CD4-positive, alpha-beta T cell treated with Interleukin-15 for 4 hours (primary cell): Measurements from ENCODE around the gene CEP85.

Source experiments
- DNase-seq: peaks from one replicate; pipeline ENCODE4 v3.0.0-alpha.2; 2020; ENCODE audit warnings: low spot score

CEP85 gene, protein sequence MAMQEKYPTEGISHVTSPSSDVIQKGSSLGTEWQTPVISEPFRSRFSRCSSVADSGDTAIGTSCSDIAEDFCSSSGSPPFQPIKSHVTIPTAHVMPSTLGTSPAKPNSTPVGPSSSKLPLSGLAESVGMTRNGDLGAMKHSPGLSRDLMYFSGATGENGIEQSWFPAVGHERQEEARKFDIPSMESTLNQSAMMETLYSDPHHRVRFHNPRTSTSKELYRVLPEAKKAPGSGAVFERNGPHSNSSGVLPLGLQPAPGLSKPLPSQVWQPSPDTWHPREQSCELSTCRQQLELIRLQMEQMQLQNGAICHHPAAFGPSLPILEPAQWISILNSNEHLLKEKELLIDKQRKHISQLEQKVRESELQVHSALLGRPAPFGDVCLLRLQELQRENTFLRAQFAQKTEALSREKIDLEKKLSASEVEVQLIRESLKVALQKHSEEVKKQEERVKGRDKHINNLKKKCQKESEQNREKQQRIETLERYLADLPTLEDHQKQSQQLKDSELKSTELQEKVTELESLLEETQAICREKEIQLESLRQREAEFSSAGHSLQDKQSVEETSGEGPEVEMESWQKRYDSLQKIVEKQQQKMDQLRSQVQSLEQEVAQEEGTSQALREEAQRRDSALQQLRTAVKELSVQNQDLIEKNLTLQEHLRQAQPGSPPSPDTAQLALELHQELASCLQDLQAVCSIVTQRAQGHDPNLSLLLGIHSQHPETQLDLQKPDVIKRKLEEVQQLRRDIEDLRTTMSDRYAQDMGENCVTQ

DNA sequence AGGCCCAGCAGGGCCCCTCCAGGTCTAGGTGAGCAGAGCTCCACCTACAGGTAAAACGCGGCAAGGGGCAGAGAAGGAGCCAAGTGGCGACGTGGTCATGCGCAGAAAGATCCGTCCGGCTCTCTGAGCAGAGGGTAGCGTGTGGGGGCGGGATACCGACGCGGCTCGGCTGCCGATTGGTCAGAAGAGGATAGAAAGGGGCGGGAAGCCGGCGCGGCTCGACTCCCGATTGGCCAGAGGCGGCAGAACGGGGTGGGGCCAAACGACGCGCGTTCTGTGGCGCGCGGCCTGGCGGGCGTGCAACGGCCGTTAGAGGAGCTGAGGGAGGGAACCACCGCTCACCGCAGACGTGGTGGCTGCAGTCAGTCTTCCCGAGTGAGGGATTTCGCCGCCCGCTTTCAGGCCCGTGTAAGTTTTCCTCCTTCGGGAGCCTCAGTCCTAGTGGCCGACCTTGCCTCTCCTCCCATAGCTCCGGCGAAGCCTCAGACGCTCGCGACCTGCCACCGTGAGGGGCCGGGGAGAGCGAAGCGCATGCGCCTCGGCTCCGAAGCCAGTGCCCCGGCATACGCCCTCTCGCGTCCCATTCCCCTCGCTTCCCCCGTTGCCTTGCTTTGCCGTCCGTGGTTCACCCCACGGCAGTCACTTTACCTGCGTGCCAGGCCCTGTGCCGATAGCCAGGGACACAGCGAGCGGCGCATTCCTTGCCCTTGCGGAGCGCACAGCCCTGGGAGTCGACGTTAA is at the start of gene CEP85:
TSS of gene CEP85 (plus strand) at position 298 of the 741 bp plus-strand sequence. CDS start 5,584 bp downstream, outside the sequence.
- peak; percentile 98 for DNase-seq

DNA sequence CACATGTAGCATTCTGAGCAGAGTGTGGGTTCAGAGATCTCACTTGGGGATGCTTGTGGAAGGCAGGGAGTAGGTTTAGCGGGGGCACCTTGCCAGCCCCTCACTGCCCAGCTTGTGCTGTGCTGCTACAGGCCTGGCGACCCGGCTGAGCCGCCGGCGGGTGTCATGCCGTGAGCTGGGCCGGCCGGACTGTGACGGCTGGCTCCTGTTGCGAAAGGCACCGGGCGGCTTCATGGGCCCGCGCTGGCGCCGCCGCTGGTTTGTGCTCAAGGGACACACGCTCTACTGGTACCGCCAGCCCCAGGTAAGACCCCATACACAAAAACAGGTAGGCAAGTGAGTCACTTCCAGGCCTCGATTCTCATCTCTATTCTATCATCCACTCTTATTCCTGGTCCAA is 49.1 kb upstream of the CEP85 start:
- DNase-seq: no peak

DNA sequence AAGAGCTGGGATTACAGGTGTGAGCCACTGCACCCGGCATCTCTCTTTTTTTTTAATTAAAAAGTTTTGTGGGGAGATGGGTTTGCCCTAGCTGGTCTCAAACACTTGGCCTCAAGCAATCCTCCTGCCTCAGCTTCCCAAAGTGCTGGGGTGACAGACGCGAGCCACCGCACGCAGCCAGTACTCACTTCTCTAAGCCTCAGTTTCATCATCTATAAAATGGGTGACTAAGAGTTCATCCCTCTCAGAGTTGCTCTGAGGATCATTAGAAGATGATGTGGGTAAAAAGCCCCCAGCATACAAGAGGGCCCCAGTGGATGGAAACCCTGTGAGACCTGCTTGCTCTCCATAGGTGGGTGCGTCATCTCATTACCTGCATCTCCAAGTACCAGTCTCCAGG is 46.1 kb upstream of the CEP85 start:
- DNase-seq: no peak

DNA sequence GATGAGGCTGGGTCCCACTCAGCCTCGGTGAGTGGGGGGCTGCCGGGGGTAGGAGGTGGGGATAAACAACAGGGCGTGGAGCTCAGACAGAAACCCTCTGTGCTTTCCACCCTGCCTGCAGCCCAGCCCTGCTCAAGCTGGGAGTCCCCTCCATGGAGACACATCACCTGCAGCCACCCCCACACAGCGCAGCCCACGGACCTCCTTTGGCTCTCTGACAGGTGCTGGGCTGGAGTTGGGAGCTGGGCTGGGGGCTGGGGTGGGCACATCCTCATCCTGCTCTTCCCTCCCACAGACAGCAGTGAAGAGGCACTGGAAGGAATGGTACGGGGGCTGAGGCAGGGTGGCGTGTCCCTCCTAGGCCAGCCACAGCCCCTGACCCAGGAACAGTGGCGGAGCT is 45.5 kb upstream of the CEP85 start:
- no peak for DNase-seq

DNA sequence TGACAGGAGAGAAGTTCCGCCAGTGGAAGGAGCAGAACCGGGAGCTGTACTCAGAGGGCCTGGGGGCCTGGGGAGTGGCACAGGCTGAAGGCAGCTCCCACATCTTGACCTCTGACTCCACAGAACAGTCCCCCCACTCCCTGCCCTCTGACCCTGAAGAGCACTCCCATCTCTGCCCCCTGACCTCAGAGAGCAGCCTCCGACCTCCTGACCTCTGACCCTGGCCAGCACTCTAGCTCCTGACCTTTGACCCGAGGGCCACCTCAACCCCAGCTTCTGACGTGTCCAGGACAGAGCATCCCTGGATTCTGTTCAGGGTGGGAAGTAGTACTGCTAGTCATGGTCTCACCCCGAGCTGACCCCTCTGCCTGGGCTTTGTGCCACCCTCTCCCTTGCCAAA is 44.7 kb upstream of the CEP85 start:
- DNase-seq: no peak

DNA sequence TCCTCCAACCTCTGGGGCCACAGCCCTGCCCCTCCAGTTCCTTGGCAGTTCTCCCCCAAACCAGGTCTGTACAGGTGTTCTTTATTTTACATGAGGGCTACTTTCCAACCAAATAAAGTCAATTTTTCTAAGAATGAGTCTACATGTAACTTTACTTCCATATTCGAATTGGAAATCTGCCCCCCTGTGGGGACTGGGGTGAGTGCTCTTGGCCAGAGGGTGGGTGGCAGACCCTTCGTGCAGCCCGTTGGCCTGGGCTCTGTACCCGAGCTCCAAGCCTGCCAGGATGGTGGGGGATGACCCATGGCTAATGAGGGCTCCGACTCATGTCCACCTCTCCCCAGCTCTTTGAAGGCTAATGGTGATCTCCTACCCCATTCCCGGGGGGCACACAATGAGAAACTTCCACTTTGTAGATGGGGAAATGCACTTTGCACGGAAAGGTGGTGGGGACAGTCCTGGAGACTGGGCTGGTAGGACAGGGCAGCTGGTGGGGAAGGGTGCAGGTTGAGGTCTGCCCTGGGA is 44.2 kb upstream of the CEP85 start:
- DNase-seq: no peak

DNA sequence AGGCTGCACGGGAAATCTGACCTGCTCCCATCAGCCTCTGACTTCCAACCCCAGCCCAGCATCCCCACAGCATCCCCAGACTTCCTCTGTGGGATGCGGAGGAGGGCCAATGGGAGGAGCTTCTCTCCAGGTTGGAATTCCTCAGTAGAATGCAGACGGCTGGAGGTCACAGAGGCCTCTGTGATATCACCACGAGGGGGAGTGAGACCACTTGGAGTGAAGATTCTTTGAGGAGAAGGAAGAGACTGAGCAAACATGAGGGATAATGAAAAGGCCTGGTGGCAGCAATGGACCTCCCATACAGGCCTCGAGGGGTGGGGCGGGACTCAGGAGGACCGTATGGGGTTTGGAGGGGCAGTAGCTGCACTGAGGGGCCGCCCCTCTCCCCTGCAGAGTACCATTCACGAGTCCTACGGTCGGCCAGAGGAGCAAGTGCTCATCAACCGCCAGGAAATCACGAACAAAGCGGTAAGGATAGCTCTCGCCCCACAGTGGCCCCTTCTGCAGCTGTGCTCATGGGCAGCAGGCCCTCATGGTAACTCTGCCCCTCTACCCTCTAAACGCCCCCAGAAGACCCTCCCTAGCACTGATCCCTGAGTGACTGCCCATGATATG is 43.5 kb upstream of the CEP85 start, which contains the start of gene CATSPER4:
TSS of gene CATSPER4 (plus strand) at position 230 of the 615 bp plus-strand sequence. CDS start at position 256, 26 bp downstream.
- DNase-seq: peak; percentile 34

DNA sequence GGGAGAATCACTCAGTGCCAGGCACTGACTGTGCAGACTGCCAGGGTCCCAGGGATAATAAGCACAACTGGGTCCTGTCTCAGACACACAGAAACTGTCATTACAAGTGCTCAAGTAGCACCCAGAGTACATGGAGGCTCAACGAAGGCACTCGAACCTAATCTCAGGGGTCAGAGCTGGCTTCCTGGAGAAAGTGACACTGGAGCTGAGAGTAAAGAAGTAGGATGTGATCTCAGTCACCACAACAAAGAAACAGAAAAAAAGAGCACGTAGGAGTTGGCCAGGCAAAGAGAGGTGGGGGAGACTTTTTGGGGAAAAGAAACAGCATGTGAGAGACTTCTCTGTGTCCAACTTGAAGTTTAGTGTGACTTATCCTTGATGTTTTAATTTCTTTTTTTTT is 42.3 kb upstream of the CEP85 start:
- no peak for DNase-seq

DNA sequence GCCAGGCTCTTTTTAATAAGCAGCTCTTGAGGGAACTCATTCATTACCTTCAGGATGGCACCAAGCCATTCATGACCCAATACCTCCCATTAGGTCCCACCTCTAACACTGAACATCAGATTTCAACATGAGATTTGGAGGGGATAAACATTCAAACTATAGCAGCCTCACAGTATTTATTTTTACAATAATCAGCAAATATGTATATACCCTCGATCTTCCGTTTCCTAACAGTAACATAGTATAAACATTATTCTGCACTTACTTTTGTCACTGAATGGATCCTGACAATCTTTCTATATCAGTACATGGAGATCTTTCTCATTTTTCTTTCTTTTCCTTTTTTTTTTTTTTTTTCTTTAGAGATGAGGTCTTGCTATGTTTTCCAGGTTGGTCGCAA is 38.2 kb upstream of the CEP85 start:
- DNase-seq: no peak

DNA sequence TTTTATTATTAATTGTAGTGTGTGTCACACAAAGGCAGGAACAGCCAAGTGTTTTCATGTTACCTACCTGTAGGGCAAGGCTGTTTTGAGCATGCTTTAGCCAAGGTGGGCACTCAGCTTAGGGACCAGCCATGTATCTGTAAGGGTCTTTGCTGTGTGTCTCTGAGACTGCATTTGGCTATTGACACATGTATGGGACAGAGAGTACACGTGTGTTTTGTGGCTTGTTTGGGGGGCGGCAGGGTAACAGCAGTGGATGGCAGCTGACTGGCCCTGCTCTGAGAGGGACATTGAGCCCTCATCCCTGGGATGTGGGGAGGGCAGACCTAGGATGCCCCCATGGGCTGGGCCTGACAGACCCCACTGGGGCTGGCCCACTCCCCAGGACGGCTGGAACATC is 36.7 kb upstream of the CEP85 start:
- no peak for DNase-seq

DNA sequence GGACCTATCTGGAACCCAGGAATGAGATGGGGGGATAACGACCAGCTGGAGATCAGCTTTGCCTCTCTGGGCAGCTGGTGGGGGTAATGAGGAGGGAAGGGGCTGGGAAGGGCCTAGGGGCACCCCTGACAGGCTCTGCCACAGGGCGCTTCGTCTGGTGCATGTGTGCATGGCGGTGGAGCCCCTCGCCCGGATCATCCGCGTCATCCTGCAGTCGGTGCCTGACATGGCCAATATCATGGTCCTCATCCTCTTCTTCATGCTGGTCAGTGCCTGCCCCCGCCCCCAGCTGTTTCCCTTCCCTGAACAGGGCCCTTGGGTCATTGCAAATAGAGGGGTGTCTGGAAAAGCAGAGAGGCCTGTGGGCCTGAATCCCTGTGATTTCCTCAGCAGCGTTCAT is 36.2 kb upstream of the CEP85 start:
- no peak for DNase-seq

DNA sequence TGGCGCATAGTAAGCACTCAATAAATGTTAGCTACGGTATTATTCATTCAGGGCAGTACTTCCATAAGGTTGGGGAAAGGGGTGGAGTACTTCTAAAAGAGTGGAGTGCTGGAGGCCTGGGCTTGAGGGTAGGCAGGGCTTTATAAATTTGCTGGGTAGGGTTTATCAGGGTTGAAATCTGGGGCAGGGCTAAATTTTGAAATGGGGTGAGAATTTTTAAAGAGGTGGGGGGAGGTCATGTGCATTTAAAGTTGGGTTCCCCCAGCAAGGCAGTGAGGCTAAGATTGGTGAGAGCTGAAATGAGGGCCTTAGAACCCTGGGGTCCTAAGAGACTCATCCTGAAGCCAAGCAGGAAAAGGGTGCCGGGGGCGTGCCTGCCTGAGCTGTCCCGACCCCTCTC is 33.6 kb upstream of the CEP85 start:
- DNase-seq: no peak

DNA sequence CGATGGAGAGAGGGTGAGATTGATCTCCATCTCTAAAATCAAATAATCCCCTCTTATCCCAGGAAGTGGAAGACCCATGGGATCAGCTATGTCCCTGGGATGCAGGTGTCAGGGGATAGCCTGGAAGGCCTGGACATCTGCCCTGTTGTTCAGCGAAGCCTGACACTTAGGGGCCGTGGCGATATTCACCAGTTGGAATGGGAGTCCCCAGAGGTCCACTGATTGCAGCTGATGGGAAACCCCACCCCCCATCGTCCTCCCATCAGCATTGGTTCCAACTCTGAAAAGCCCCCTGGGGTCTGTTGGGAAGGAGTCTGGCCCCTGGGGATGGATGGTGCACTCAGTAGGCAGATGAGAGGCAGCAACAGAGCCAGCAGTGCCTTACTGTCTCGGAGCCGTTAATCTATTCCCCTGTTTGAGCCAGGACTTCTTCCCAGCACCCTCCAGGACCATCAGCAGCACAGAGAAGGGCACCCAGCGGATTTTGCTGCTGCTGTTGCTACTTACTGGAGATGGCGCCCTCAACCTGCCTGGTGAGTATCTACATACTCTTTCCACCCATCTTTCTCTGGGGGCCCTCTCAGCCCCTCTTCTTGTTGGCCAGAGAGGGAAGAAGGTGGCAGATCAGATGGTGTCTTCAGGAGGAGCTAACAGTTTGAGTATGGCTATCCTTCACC is 30.2 kb upstream of the CEP85 start:
- no peak for DNase-seq

DNA sequence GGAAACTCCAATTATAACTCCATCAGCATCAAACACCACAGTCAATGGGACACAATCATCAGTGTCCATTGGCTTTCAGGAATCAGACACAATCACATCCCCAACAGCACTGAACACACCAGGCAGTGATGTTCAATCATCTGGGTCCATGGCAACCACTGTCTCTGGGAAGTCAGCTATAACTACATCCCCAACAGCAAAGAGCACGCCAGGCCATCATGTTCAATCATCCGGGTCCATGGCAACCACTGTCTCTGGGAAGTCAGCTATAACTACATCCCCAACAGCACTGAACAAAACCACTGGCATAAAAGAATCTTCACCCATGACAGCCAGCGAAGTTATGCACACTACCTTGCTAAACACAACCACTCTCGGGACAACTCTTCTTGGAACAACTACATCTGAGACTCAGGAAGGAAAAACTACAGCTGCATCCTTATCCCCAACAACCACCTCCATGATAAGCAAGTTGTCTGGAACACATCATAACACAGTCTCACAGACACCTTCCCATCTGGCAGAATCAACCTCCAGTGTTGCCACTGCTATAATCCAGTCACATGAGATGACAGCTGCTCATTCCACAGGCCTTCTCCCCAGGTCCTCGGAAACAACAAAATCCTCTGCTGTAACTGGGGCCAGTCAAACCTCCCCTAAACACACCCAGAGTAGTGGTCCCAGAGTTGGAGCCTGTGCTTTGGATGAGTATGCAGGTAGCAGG is 23.7 kb upstream of the CEP85 start:
- no peak for DNase-seq

DNA sequence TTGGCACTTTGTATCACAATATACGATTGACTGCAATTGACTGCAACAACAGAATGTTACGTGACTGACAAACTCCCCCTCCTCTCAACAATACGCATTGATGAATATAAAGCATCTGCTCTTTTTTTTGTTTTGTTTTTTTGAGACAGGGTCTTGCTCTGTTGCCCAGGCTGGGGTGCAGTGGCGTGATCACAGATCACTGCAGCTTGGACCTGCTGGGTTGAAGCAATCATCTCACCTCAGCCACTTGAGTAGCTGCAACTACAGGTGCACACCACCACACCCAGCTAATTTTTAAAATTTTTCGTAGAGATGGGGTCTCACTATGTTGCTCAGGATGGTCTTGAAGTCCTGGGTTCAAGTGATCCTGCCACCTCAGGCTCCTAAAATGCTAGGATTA is 21.3 kb upstream of the CEP85 start:
- no peak for DNase-seq

DNA sequence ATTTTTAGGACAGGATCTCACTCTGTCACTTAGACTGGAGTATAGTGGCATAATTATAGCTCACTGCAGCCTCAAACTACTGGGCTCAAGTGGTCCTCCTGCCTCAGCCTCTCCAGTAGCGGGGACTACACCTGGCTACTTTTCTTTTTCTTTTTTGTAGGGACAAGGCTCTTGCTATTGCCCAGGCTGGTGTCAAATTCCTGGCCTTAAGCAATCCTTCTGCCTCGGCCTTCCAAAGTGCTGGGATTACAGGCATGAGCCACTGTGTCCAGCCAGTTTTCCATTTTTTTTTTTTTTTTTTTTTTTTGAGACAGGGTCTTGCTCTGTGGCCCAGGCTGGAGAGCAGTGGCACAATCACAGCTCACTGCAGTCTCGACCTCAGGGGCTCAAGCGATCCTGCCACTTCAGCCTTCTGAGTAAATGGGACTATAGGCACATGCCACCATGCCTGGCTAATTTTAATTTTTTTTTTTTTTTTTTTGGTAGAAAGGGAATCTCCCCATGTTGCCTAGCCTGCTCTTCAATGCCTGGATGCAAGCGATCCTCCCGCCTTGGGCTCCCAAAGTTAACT is 20.6 kb upstream of the CEP85 start:
- no peak for DNase-seq

DNA sequence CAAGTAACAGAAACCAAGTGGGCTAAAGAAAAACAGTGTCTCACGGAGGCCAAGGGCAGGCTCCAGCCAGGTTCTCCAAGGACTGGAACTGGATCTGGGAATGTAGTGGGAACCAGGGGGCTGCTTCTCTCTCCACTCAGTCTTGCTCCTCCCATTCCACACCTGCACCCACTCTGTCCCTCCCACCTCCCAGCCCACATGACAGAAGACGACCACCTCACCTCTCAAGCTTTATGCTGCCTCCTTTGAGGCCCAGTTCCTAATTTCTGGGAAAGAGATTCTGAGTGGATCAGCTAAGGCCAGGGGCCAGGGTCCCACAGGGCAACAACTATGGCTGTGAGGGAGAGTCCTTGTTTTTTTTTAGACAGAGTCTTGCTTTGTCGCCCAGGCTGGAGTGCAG is 18.8 kb upstream of the CEP85 start:
- DNase-seq: no peak

DNA sequence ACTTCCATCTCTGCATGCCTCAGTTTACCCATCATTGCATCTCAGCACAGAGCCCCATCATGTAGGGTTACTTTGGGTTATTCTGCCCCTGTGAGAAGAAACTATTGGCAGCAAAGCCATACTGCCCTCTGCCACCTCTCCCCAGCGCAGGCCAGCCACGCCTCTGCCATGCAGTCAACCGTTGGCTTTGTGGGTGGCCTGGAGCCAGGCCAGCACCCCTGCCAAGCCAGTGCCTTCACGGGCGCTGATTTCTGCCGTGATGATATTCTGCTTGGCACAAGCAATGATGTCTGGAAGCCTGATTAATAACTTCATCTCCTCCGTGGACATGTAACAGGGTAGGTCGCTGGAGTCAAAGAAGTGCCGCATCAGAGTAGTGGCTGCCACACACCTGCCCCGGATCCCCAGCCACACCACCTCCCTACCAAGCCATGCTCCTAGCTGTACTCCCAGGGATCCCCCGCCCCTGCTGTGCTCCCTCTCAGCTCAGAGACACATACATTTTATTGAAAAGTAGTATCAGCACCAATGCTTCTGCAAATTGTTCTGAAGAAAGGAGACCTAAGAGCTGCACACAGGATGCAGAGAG is 15.0 kb upstream of the CEP85 start:
- no peak for DNase-seq

DNA sequence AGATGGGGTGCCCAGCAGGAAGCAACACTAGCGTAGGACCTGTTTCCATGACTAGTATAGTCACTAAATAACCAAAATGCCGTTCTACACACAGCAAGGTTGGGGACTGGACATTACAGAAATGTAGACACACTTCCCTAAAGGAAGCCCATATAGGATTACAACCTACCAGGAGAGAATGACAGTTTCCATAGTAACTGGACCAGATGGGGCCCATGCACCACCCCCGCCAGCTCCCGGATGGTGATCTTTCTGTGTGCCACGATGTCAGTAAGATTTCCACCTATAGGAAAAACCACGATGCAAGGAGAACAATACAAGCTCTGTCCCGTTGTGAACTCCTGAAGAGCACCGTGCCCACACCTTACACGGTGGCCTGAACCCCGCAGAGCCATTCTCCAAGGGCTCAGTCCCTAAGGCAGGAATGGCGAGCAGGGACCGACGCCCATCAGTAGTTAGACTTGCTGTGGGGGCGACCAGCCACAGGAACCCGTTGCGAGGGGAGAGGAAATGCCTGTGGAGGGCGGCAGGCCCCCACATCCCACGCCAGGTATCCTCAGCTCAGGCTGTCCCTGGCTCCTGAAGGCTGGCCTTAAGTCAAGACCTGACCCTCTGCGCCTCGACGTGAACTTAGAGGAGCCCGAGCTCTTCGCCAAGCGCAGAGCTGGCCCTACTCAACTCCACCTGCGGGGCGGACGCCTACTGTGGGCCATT is 13.6 kb upstream of the CEP85 start:
- DNase-seq: no peak
